HepG2 (cell line): ENCODE results near the gene SERPINA9. TPM values are rescaled to one million over a fixed set of nuclear protein-coding genes. Genes with fewer than 3 reads are reported as not detected.

ENCODE experiments used
- HOXD1 ChIP-seq: sonication (generic); formaldehyde crosslinking; IDR thresholded peaks from 2 replicates; pipeline ENCODE4 v1.5.0; 2020; ENCODE audit warnings: missing genetic modification reagents
- PAF1 ChIP-seq: IDR thresholded peaks from 2 replicates; pipeline ENCODE4 v1.6.1; 2016; ENCODE audit warnings: missing genetic modification reagents, missing compliant biosample characterization
- SNAPC2 ChIP-seq: sonication (generic); formaldehyde crosslinking; IDR thresholded peaks from 2 replicates; pipeline ENCODE4 v1.8.1; 2022; ENCODE audit warnings: mild to moderate bottlenecking, missing genetic modification reagents
- ZFP37 ChIP-seq: sonication (generic); formaldehyde crosslinking; IDR thresholded peaks from 2 replicates; pipeline ENCODE4 v1.4.0; 2020; ENCODE audit warnings: missing genetic modification reagents, borderline replicate concordance
- ZNF337 ChIP-seq: sonication (generic); formaldehyde crosslinking; IDR thresholded peaks from 2 replicates; pipeline ENCODE4 v1.5.1; 2020; ENCODE audit warnings: missing genetic modification reagents, low read depth, mild to moderate bottlenecking, borderline replicate concordance
- ZNF556 ChIP-seq: sonication (generic); formaldehyde crosslinking; IDR thresholded peaks from 2 replicates; pipeline ENCODE4 v1.4.0; 2020; ENCODE audit warnings: mild to moderate bottlenecking, missing genetic modification reagents, borderline replicate concordance
- ZNF598 ChIP-seq: sonication (generic); formaldehyde crosslinking; IDR thresholded peaks from 2 replicates; pipeline ENCODE4 v1.5.1; 2020; ENCODE audit warnings: mild to moderate bottlenecking, missing genetic modification reagents, borderline replicate concordance
- ZNF816 ChIP-seq: sonication (generic); formaldehyde crosslinking; IDR thresholded peaks from 2 replicates; pipeline ENCODE4 v1.8.0; 2022; ENCODE audit warnings: missing genetic modification reagents, mild to moderate bottlenecking, borderline replicate concordance
- ZNF878 ChIP-seq: sonication (generic); formaldehyde crosslinking; IDR thresholded peaks from 2 replicates; pipeline ENCODE4 v1.8.1; 2023; ENCODE audit warnings: mild to moderate bottlenecking, missing genetic modification reagents, moderate library complexity
- polyA plus RNA-seq, 8 experiments: library from polyadenylated mRNA; depleted of rRNA in 3 of 8; stranded (reverse) in 7 of 8; unstranded in 1 of 8; fragments of >200 nt; fragmentation: Illumina TruSeq in 4 of 8; extraction: Trizol in 4 of 8; gene quantifications; 2 replicates each; pipeline versions ENCODE4 v1.2.1 to v1.2.3, GENCODE V29; 2011 to 2016; ENCODE audit warnings: low read depth in 4 of 8, missing spikeins in 1 of 8, mixed read lengths in 1 of 8; ENCODE audit not compliant: insufficient read depth in 1 of 8
- total RNA-seq, 5 experiments: library from RNA; depleted of rRNA; stranded (reverse); fragments of >200 nt; fragmentation: Illumina TruSeq; extraction: Trizol; gene quantifications; 2 replicates each; pipeline ENCODE4 v1.2.3, GENCODE V29; 2016; ENCODE audit warnings: low read depth in 1 of 5
- TF ChIP-seq, protein P1 (sequence below): IDR thresholded peaks from 2 replicates; pipeline ENCODE4 v1.6.1; 2016; ENCODE audit warnings: low read depth, control low read depth

Gene SERPINA9
- total and polyA plus RNA-seq, 2 of the 13 experiments (the other 11 are each of a cell fraction or from before 2014, with no cell fraction given) = 0.21 TPM; not detected in 1

DNA sequence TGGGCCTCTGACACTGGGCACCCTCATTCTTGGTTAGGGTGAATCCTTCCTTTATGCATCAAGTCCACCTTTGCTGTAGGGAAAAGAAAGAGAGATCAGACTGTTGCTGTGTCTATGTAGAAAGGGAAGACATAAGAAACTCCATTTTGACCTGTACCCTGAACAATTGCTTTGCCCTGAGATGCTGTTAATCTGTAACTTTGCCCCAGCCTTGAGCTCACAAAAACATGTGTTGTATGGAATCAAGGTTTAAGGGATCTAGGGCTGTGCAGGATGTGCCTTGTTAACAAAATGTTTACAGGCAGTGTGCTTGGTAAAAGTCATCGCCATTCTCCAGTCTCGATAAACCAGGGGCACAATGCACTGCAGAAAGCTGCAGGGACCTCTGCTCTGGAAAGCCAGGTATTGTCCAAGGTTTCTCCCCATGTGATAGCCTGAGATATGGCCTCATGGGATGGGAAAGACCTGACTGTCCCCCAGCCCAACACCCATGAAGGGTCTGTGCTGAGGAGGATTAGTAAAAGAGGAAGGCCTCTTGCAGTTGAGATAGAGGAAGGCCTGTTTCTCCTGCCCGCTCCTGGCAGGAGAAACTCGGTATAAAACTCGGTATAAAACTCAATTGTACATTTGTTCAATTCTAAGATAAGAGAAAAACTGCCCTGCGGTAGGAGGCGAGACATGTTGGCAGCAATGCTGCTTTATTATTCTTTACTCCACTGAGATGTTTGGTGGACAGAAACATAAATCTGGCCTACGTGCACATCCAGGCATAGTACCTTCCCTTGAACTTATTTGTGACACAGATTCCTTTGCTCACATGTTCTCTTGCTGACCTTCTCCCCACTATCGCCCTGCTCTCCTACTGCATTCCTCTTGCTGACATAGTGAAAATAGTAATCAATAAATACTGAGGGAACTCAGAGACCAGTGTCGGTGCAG lies 6.4 kb upstream of the SERPINA9 start (continued):
- TF ChIP-seq ZNF337 (0 out of 2 replicates have a peak, but pooled peaks have one; percentile 14), SNAPC2 (peak; percentile 60; the same call in 1 of the 2 replicates), ZNF816 (0 out of 2 replicates have a peak, but pooled peaks have one; percentile 7), ZNF598 (CRISPR knock-in tag) (0 out of 2 replicates have a peak, but pooled peaks have one; percentile 40), ZNF556 (CRISPR knock-in tag) (peak; percentile 61; the same call in 1 of the 2 replicates), HOXD1 (CRISPR knock-in tag) (0 out of 2 replicates have a peak, but pooled peaks have one; percentile 25), PAF1 (CRISPR knock-in tag) (0 out of 2 replicates have a peak, but pooled peaks have one; percentile 39), ZNF878 (0 out of 2 replicates have a peak, but pooled peaks have one; percentile 44), ZFP37 (CRISPR knock-in tag) (0 out of 2 replicates have a peak, but pooled peaks have one; percentile 38)
- TF ChIP-seq, protein P1, sequence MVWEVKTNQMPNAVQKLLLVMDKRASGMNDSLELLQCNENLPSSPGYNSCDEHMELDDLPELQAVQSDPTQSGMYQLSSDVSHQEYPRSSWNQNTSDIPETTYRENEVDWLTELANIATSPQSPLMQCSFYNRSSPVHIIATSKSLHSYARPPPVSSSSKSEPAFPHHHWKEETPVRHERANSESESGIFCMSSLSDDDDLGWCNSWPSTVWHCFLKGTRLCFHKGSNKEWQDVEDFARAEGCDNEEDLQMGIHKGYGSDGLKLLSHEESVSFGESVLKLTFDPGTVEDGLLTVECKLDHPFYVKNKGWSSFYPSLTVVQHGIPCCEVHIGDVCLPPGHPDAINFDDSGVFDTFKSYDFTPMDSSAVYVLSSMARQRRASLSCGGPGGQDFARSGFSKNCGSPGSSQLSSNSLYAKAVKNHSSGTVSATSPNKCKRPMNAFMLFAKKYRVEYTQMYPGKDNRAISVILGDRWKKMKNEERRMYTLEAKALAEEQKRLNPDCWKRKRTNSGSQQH (CRISPR knock-in tag) = 0 out of 2 replicates have a peak, but pooled peaks have one; percentile 55
